WERI-Rb-1 (cell line): ENCODE measurements around the gene COL5A1.
"Not testable (repeated sequence)": the region's sequence is repeated elsewhere in the genome, so short reads cannot be mapped to it uniquely, and the experiment has no call there.

Experiments
- DNase-seq: peaks from one replicate; pipeline ENCODE4 v3.0.0-alpha.2; 2020
- H3K27ac ChIP-seq: fragments of 250-450 bp; sonication (Bioruptor Pico); 2 replicates; pipeline ENCODE4 v1.5.1; 2020; ENCODE audit warnings: mild to moderate bottlenecking, moderate library complexity
- H3K27me3 ChIP-seq: fragments of 250-450 bp; sonication (Bioruptor Pico); 2 replicates; pipeline ENCODE4 v1.5.1; 2021; ENCODE audit warnings: mild to moderate bottlenecking, low read depth, moderate library complexity; ENCODE audit not compliant: insufficient read depth, severe bottlenecking
- H3K36me3 ChIP-seq: fragments of 250-450 bp; sonication (Bioruptor Pico); 2 replicates; pipeline ENCODE4 v1.5.1; 2020; ENCODE audit warnings: mild to moderate bottlenecking, moderate library complexity
- H3K4me3 ChIP-seq: 2 replicates; pipeline ENCODE4 v1.5.1; 2011; ENCODE audit warnings: low read depth, mild to moderate bottlenecking, control low read depth, low read length
- H3K9me3 ChIP-seq: fragments of 250-450 bp; sonication (Bioruptor Pico); 2 replicates; pipeline ENCODE4 v1.5.1; 2021; ENCODE audit warnings: mild to moderate bottlenecking, moderate library complexity; ENCODE audit not compliant: severe bottlenecking
- TF ChIP-seq, protein P1 (sequence below): IDR thresholded peaks from 2 replicates; pipeline ENCODE4 v1.5.1; 2011; ENCODE audit warnings: low read depth, mild to moderate bottlenecking, control low read depth, inconsistent platforms, low read length

Gene COL5A1

DNA sequence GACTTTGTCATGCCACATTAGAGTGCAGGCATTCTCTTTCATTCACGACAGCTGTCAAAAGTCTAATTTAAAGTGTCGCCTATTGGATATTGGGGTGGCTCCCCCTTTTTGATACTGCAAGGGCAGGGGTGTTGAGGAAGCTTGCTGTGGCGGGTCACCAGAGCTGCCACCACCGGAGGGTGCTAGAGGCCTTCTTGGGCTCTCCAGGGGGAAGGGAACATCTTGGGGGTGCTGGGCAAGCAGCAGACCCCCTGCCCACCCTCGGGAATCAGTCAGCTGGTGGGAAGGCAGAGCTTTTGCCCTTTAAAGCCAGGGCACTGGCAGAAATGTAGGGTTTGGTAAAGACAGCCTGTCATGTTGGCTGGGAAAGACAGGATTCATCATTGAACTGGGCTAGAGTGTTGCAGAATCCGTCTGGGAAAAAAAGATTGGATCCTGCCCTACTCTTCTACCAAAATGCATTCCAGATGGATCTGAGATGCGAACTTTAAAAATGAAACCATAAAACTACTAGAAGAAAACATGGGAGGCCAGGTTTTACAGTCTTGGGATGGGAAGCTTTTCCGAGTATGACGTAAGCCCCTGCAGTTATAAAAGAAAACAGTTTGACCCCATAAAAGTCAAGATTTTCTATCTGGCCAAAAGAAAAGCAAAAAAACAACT is 22.3 kb downstream of the COL5A1 start:
- Histone ChIP-seq H3K4me3 (no peak overlapping the region), H3K27me3 (no peaks in the 10 kb centered on the region), H3K27ac (no peak overlapping the region), H3K36me3 (no peaks in the 10 kb centered on the region), H3K9me3 (peaks cover 7% of the 10 kb centered on the region)
- TF ChIP-seq, protein P1, sequence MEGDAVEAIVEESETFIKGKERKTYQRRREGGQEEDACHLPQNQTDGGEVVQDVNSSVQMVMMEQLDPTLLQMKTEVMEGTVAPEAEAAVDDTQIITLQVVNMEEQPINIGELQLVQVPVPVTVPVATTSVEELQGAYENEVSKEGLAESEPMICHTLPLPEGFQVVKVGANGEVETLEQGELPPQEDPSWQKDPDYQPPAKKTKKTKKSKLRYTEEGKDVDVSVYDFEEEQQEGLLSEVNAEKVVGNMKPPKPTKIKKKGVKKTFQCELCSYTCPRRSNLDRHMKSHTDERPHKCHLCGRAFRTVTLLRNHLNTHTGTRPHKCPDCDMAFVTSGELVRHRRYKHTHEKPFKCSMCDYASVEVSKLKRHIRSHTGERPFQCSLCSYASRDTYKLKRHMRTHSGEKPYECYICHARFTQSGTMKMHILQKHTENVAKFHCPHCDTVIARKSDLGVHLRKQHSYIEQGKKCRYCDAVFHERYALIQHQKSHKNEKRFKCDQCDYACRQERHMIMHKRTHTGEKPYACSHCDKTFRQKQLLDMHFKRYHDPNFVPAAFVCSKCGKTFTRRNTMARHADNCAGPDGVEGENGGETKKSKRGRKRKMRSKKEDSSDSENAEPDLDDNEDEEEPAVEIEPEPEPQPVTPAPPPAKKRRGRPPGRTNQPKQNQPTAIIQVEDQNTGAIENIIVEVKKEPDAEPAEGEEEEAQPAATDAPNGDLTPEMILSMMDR, result peak; percentile 62
- DNase-seq, result no peak

- Histone ChIP-seq H3K4me3 (no peak overlapping the region), H3K36me3 (no peaks in the 10 kb centered on the region), H3K9me3 (peaks cover 7% of the 10 kb centered on the region), H3K27me3 (no peaks in the 10 kb centered on the region), H3K27ac (no peak overlapping the region)
- TF ChIP-seq, protein P1, result no peak
- no peak for DNase-seq
Observed at GRCh38 chr9:134664446-134664845, 22.8 kb downstream of the COL5A1 start.

- Histone ChIP-seq H3K27ac (no peak overlapping the region), H3K27me3 (no peaks in the 10 kb centered on the region), H3K4me3 (no peak overlapping the region), H3K36me3 (no peaks in the 10 kb centered on the region), H3K9me3 (no peaks in the 10 kb centered on the region)
- no peak for DNase-seq
- TF ChIP-seq, protein P1, result no peak
Observed at GRCh38 chr9:134666208-134666607, 24.6 kb downstream of the COL5A1 start.

DNA sequence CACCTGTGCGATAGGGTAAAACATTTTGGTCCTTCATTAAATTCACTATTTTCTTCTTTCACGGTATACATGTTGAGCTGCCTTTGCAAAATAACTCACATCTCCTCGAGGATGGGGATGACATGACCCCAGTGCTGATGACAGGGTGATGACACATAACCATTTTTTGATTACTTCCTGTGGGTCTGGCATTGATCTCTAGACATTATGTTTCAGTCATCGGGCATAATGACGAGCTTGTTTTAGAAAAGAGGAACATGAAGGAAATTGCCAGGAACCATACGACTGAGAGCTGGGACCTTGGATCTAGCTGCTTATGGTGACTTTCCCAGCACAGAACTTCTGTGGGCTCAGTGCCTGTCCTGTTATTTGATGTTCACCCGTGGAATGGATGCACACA is 25.2 kb downstream of the COL5A1 start:
- H3K27ac ChIP-seq, result no peak overlapping the region
- no peak for DNase-seq
- no peaks in the 10 kb centered on the region for H3K9me3 ChIP-seq
- TF ChIP-seq, protein P1, result no peak
- no peaks in the 10 kb centered on the region for H3K36me3 ChIP-seq
- H3K4me3 ChIP-seq, result no peak overlapping the region
- H3K27me3 ChIP-seq, result no peaks in the 10 kb centered on the region

GRCh38 chr9:134668977-134669376 is 27.4 kb downstream of the COL5A1 start:
- not testable (repeated sequence) for DNase-seq, H3K36me3 ChIP-seq, H3K4me3 ChIP-seq, H3K27ac ChIP-seq, H3K27me3 ChIP-seq, H3K9me3 ChIP-seq

- H3K36me3 ChIP-seq, result no peaks in the 10 kb centered on the region
- TF ChIP-seq, protein P1, result no peak
- H3K9me3 ChIP-seq, result no peaks in the 10 kb centered on the region
- H3K27ac ChIP-seq, result no peak overlapping the region
- no peak overlapping the region for H3K4me3 ChIP-seq
- DNase-seq, result no peak
- H3K27me3 ChIP-seq, result no peaks in the 10 kb centered on the region
Observed at GRCh38 chr9:134669399-134669955, 27.9 kb downstream of the COL5A1 start.
